NCI-H524 (cell line): ENCODE results near the gene C4orf46.
A peak's percentile ranks its signal among the peaks of the same experiment; 100 is the strongest.
"Not testable (repeated sequence)": the region's sequence is repeated elsewhere in the genome, so short reads cannot be mapped to it uniquely, and the experiment has no call there.

Source experiments
- DNase-seq, 2 experiments: peaks; one replicate each; lab custom pipeline; 2025; lab: John Stamatoyannopoulos, UW

Gene C4orf46

DNA sequence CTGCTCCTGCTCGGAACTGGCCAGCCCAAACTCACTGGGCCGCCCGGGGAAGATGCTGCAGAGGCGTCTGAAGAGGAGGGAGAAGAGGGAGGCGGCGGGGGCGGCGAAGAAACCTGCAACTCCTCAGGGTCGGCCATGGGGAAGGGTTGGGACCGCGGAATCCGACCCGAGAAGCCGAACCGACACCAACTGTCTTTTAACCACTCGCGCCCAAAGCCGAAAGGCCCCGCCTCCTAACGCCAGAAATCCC lies at the start of gene C4orf46:
C4orf46 (minus strand) TSS at position 223 of the 250 bp plus-strand sequence; CDS start at position 137, 86 bp downstream.
- no peak for DNase-seq

DNA sequence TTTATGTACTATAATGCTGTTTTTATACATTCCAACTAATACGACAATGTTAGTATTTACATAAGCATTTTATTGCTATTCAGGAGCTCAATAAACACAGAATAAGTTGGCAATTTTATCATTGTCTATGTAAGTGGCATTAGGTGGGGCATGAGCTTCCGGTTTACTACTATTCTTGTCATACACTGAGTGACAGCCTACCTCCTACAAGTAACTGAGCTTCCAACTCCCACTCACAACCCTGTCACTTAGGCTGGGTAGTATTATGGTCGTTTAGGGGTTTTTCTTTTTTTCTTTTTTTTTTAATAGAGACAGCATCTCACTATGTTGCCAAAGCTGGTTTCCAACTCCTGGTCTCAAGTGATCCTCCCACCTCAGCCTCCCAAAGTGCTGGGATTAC lies 44.1 kb upstream of the C4orf46 start:
- no peak for DNase-seq

DNA sequence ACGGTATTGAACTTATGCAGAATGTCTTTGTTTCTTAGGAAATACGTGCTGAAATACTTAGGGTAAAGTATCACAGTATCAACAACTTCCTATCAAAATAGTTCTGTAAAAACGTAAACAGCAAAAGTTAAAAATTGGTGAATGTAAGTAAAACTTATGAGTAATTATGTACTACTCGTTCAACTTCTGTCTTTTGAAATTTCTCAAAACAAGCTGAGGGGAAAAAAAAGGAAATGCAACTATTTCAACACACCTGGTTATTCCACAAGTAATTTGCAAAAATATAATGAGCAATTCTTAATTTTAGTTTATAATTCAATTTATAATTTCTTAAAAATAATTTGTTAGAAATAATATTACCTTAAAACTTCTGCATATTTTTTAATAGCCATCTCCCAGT lies 43.2 kb upstream of the C4orf46 start:
- no peak for DNase-seq

DNA sequence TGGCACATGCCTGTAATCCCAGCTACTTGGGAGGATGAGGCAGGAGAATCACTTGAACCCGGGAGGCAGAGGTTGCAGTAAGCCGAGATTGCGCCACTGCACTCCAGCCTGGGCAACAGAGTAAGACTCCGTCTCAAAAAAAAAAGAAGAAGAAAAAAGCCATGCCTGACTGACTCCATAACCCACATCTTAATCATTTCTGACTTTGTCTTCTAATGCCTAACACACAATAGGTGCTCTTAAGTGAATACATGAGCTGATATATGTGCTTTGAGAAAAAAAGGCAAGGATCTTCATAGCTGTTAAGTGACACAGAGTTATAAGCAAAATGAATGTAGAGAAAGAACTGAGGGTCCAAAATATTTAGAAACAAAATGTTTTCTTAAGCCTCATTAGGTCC lies 40.9 kb upstream of the C4orf46 start:
- DNase-seq = not testable (repeated sequence)

DNA sequence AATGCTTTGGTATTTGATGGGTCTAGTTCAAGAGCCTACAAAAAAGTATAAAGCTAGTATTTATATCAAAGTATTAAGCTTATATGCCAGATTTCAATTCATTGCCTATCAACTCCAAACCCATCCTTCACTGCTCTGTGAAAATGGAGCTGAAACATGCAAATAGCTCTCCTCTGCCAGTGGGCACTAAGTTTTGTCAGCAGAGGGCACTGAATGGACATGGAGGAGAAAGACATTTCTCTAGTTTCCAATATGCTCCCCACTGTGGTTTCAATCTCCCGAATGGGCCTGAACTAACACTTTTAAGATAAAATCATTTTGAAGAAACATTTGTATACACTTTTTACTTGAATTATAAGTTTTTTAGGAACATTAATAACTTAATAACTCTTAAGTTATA lies 39.1 kb upstream of the C4orf46 start:
- DNase-seq = peak in 1 of 2 experiments; percentile 8

DNA sequence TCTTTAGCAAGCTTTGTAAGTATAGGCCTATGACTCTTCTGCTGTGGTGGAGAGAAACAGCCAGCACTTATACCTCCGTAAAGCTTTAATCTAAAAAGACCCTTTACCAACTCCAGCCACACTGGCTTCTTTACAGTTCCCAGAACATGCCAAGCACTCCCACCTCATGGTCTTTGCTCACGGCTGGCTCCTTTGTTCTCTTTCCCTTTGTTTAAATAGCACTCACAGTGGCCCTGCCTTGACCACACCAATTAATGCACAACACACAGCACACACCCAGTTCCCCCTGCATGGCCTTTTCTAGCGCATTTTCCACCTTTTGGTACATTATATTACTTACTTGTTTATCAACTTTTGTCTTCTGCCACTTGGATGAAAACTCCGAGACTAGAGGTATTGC lies 32.6 kb upstream of the C4orf46 start:
- DNase-seq = no peak

DNA sequence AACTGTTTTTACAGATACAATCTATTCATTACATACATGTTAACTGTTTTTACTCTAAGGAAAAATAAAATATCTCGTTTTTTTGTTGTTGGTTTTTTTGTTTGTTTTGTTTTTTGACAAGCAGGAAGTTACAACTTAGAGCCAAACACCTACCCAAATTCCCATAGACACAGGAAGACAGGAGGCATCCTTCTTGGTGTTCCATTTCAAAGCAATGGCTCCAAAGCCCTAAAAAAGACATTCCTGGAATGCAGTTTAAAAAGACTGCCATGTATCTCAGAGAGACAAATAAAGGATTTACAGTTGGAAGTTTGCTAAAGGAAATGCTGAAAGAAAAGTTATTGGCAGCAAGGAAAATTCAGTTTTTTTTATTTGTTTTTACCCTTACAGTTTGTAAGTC lies 17.1 kb upstream of the C4orf46 start:
- no peak for DNase-seq

DNA sequence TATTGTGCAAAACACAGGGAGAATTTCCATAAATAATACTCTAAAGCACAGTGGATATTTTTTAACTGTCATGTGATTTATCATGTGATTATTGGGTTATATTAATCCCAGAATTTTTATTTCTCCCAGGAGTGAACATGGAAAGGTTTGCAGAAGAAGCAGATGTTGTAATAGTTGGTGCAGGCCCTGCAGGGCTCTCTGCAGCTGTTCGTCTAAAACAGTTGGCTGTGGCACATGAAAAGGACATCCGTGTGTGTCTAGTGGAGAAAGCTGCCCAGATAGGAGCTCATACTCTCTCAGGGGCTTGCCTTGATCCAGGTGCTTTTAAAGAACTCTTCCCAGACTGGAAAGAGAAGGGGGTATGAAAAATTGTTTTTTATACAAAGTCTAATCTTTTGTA lies 10.4 kb upstream of the C4orf46 start:
- DNase-seq = peak in 1 of 2 experiments; percentile 0

DNA sequence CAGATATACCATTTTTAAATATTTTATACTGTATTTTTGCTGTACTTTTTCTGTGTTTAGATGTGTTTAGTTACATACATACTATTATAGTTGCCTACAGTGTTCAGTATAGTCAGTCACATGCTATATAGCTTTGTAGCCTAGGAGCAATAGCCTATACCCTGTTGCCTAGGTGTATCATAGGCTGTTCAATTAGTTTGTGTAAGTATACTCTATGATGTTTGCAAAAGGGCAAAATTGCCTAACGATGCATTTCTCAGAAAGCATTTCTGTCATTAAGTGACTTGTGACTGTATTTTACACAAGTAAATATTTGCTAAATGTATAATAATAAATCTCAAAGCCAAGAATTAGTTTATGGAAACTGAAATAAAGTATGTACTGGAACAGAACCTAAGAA lies 9.9 kb upstream of the C4orf46 start:
- DNase-seq = no peak

DNA sequence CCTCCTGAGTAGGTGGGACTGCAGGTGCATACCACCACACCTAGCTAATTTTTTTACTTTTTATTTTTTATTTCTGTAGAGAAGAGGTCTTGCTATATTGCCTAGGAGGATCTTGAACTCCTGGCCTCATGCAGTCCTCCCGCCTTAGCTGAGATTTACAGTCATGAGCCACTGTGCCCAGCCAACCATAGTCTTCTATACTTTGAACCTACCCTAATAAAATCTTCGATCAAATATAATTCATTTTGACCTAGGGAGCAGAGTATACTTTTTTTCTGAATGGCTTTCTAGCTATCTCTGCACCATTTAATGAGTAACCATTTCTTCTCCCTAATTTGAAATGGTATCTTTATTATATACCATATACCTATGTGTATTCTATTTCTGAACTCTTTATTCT lies 7.1 kb upstream of the C4orf46 start:
- no peak for DNase-seq

DNA sequence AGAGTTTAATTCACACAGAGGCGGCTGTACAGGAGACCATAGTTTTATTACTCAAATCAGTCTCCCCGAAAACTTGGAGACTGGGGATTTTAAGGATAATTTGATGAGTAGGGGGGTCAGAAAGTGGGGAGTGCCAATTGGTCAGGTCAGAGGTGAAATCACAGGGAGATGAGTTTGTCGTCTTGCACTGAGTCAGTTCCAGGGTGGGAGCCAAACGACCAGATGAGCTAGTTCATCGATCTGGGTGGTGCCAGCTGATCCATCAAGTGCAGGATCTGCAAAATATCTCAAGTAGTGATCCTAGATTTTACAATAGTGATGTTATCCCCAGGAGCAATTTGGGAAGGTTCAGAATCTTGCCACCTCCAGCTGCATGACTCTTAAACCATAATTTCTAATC lies 4.4 kb upstream of the C4orf46 start:
- no peak for DNase-seq

DNA sequence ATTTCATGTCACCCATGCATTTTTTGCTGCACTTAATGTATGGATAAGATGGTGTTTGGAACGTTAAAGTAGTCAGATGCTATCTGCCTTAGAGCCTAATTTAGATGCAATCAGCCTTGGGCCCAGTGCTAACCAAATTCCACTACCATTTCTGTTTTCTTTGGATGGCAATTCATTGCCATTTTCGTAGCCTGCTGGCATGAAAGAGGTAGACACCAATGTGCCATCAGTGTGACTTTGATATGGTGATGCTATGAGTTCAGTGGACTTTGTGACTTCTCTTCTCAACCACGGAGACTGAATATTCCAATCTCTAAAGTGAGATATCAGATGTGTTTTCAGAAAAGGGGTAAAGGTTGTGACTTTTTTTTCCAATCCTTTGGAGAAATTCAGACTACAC lies 1.9 kb upstream of the C4orf46 start:
- DNase-seq = no peak

DNA sequence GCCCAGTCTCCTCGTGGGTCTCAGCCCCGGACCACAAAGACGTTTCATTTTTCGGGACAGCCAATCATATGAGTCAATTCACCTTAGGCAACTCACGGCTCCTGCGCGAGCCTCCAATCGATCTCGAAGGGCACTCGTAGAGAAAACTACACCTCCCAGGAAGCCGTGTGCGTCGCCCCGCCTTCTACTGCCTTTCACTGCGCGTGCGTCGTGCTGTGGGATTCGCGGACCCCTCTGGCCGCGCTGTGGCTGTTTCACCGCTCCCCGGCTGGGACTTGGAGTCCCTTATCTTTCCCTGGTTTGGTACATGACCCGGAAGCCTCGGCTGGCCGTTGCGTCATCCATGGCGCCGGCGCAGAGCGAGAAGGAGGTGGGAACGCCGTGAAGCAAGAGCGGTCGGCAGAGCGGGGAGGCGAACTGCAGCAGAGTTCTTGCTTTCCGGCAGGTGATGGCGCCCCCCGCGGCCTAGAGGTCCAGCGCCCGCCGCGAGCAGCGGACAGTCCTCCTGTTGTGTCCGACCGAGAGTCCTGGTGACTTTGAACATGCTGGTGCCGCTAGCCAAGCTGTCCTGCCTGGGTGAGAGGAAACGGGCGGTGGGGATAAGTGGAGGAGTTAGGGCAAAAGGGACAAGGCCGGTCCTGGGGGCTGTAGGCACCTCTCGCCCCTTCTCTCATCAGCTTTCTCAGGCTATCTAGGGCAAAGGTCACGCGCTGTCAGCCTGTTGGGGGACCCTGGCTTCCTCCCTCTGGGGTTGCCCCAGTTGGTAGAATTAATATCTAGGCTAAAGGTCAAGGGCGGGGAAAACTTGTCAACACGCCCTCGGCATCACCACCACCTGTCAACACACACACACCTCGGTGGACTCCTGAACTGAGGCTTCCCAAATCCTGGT lies 474 bp upstream of the C4orf46 start, which contains the start of gene ETFDH:
ETFDH (plus strand) TSS at position 382 of the 892 bp plus-strand sequence; CDS start at position 543, 161 bp downstream.
- peak; percentile 96 for DNase-seq

DNA sequence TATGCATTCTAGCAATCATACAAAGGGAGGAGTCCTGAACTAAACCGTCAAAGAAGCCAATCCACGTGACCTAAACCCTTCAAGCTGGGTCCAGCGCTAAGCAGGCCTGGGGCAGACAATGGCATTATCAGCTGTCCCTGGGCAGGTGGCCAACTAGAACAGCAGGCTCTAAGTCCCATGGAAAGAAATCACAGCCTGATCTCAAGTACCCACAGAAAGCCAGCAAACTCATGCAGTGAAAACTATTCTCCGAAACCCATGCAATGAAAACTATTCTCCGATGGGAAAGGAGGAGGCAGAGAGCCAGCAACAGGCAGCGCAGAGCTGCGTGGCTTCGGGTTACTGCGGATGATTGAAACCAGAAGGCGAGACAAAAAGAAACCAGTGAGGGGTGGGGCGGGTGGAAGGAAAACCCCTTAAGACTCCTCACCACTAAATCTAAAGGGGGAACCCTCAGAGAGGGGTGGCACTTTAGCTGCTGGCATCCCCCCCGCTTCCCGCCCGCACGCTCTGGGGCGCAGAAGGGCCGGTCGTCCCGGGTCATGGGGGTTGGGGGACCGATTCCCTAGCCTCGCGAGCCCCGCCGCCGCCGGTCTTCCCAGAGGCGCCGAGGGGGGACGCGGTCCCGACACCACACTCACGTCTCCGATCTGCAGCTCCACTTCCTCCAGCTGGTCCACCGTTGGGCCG lies 567 bp downstream of the C4orf46 start:
- peak; percentile 76 to 82 for DNase-seq

DNA sequence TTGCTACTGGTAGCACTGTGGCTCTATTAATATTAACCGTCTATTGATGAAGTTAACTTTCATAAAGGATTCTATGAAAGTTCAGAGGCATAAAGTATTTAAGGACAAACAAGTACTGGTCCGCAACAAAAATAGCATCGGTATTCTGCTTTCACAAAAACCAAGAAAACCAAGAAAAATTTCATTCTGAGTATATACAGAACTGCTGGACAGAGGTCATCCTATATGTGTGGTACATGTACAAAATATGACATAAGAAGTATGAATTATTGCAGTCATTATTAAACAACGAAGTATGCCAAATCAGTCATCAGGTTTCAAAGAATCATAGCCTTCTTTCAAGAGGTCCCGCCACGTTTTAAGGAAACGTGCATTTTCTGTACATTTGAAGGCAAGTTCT lies 2.4 kb downstream of the C4orf46 start:
- no peak for DNase-seq

DNA sequence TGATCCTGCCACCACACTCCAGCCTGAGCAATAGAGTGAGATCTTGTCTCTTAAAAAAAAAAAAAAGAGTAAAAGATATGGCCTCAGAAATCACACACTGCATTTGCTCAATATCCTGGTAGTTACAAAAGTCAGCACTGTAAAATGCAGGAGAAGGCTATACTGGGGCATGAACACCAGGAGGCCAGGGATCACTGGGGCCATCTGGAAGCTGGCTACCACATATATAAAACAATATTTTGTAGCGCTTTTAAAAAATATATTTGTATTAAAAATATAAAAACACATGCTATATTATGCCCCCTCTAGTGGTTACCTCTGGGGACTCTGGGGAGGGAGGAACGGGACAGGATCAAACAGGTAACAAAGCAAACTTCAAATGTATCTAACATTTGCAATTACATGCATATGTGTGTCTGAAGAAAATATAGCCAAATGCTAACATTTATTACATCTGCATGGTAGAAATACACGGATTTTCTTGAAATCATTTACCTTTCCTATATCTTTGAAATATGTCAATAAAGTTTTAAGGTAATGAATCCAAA lies 4.0 kb downstream of the C4orf46 start:
- DNase-seq = peak in 1 of 2 experiments; percentile 12

DNA sequence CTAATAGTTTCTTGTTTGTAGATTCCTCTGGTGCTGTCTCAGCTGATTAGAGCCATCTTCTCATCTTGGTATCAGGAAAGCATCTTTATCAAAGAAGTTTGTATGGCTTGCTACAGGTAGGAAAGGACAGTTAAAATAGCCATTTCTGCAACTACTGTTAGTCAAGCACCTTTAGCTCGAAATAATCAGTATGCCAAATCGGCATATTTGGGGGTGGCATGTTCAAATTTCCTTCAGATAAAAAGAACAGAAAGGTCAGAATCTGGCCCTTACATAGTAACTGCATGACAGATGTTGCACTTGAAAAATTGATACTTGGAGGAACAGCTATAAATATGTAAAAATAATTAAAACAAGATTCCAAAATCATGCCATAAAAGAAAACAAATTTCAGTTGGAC lies 4.8 kb downstream of the C4orf46 start:
- DNase-seq = no peak

DNA sequence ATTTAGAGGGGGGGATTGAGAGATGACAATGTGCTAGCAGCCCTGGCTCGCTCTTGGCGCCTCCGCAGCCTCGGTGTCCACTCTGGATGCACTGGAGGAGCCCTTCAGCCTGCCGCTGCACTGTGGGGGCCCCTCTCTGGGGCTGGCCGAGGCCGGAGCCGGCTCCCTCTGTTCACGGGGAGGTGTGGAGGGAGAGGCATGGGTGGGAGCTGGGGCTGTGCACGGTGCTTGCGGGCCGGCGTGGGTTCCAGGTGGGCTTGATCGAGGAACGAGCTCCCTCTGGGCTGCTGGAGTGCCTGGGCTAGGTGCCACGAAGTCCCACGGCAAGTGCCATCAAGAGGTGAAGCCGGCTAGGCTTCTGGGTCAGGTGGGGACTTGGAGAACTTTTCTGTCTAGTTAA lies 6.9 kb downstream of the C4orf46 start:
- DNase-seq = no peak

DNA sequence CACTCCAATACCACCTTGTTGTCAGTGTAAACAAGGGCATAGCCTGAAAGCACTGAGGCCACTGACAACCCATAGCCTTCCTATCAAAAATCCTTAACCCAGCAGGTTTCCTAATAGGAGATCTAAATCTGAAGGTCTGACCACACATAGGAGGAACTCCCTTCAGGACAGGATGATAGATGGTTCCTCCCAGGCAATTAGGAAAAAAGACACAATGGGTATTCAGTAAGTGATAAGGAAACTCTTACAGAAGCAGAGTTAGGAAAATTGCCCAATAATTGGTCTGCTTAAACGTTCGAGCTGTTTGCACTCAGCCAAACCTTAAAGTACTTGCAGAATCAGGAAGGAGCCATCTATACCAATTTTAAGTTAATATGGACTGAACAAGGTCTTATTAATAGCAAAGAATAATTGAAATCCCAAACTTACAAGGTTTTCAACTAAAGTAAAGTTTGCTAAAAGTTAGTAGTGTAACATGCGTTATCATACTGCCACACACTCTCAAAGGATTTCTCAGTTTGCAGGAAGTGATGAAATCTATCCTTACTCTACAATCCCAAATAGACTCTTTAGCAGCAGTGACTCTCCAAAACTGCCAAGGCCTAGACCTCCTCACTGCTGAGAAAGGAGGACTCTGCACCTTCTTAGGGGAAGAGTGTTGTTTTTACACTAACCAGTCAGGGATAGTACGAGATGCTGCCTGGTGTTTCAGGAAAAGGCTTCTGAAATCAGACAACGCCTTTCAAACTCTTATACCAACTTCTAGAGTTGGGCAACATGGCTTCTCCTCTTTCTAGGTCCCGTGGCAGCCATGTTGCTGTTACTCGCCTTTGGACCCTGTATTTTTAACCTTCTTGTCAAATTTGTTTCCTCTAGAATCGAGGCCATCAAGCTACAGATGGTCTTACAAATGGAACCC lies 7.7 kb downstream of the C4orf46 start:
- not testable (repeated sequence) for DNase-seq

DNA sequence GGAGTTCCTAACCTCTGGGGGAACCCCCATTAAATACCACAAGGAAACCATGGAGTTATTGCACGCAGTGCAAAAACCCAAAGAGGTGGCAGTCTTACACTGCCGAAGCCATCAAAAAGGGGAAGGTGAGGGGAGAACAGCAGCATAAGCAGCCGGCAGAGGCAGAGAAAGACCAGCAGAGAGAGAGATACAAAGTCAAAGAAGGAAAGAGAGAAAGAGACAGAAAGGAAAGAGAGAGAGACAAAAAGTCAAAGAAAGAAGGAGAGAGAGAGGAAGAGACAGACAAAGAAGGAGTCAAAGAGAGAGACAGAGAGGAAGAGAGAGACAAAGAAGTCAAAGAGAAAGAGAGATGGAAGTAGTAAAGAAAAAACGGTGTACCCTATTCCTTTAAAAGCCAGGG lies 8.4 kb downstream of the C4orf46 start:
- DNase-seq = not testable (repeated sequence)

DNA sequence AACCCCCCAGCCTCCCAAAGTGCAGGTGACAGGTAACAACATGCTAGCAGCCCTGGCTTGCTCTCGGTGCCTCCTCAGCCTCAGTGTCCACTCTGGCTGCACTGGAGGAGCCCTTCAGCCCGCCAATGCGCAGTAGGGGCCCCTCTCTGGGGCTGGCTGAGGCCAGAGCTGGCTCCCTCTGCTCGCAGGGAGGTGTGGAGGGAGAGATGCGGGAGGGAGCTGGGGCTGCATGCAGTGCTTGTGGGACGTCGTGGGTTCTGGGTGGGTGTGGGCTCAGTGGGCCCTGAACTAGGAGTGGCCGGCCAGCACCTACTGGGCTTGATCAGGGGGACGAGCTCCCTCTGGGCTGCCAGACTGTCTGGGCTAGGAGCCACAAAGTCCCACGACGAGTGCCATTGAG lies 14.4 kb downstream of the C4orf46 start:
- DNase-seq = no peak

DNA sequence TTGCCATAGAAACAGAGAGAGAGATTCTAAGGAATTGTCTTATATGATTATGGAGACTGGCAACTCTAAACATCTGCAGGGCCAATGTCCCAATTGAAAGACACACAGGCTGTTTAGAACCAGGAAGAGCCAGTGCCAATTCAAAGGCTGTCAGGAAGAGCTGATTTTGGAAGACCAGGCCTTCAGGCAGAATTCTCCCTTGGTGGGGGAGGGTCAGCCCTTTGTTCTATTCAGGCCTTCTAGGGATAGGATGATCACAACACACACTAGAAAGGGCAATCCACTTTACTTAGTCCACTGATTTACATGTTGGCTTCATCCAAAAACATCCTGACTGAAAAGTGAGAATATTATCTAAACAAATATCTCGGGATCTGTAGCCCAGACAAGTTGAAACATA lies 15.2 kb downstream of the C4orf46 start:
- DNase-seq = no peak
